ENCODE measurements around the gene GBGT1. TPM values are rescaled to one million over a fixed set of nuclear protein-coding genes. Genes with fewer than 3 reads are reported as not detected.

Gene GBGT1
- total and polyA plus RNA-seq, 2 donors (not counting 1 experiment from before 2014, with no cell fraction given), result 19.6 to 52.7 TPM

DNA sequence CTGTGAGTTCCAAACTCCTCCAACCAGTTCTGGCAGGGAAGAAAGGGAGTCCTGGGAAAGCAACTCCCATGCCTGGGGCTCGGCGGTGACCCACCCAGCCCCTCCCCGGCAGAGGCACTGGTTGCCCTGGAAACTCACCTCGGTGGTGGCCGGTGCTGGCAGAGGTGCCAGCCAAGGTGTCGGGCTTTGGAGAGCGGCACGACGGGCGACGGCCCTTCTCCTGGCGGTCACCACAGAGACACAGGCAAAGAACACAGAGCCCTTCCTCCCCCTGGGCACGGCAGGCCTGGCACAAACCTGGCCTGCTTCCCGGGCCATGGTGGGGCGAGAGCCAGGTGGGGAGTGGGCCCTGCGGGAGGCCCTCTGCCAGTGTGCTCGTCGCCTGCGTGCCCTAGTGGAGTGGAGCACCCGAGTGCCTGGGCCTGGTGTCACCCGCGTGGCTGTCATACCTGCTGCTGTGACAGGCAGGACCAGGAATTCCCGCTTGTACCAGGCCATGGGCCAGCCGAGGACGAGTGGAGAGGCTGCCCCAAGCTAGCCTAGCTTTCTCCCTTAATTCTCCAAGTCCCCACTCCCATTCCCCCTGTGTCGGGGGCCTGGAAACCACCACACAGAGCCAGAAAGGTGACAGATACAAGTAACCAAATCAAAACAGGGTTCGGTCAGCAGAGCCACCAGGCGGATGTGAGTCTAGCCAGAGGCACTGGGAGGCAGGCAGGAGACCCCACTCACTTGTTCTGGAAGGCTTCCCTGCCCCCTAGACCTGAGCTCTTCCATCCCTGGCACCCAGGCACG, 34.5 kb downstream of the GBGT1 start:
- DNase-seq (no peak), ATAC-seq (ENCODE audit: low read depth) (no peak)
- CTCF ChIA-PET, result interaction anchor here (0.7 to 1.5 kb wide), 2 partner anchors 15 to 124 kb away, joined by 3 to 9 read pairs; no protein-coding TSS in a partner anchor
- POLR2A ChIA-PET, result interaction anchor here (0.7 to 0.8 kb wide), 2 partner anchors 15 to 20 kb away, joined by 3 to 4 read pairs; no protein-coding TSS in a partner anchor
- H3K27me3 ChIP-seq (replicated peaks in 1 of 4; ENCODE audit: control extremely low read depth in 1 of 4, control insufficient read depth in 3 of 4, insufficient read depth in 4 of 4, low read length in 3 of 4), result no peaks in the 10 kb centered on the region
- intact Hi-C loops (cut with micrococcal nuclease), result no loop called here
- H3K4me3 ChIP-seq (ENCODE audit: control extremely low read depth in 1 of 5, extremely low read depth in 1 of 5, insufficient read depth in 1 of 5, low read depth in 2 of 5, low read length in 4 of 5), result no peak overlapping the region
- peaks cover 69% of the 10 kb centered on the region for H3K4me1 Mint-ChIP-seq
- TF ChIP-seq EZH2 (IDR thresholded peaks at IDR 0.05; ENCODE audit: borderline replicate concordance, insufficient read depth, low read depth, low read length, poor library complexity, severe bottlenecking) (no peak), CTCF (IDR thresholded peaks at IDR 0.05) (no peak)
- H3K4me3 Mint-ChIP-seq, result no peak overlapping the region
- no peak overlapping the region for H3K27ac ChIP-seq (ENCODE audit: low read length in 2 of 2)
- 96% methylated on average over 27 of the region's 29 CpGs for WGBS (ENCODE audit: insufficient coverage)
- H2AFZ ChIP-seq (ENCODE audit: insufficient read depth, low read depth, low read length, poor library complexity, severe bottlenecking), result no peak overlapping the region
- no peaks in the 10 kb centered on the region for H3K9me3 ChIP-seq (ENCODE audit: control extremely low read depth in 1 of 3, control insufficient read depth in 2 of 3, insufficient read depth in 1 of 3, low read length in 2 of 3)
- no peak overlapping the region for H3K9ac ChIP-seq (ENCODE audit: low read length)
- H3K79me2 ChIP-seq (ENCODE audit: control insufficient read depth, insufficient read depth, low read length), result peaks cover 61% of the 10 kb centered on the region
- no peaks in the 10 kb centered on the region for H3K27me3 Mint-ChIP-seq
- no peak overlapping the region for H3K4me2 ChIP-seq (replicated peaks; ENCODE audit: low read depth, low read length, poor library complexity, severe bottlenecking)
- peaks cover 40 to 61% of the 10 kb centered on the region in 2 donors for H3K4me1 ChIP-seq (ENCODE audit: control insufficient read depth in 2 of 2, insufficient read depth in 2 of 2, low read length in 2 of 2)
- peaks cover 0 to 8% of the 10 kb centered on the region in 2 experiments for H3K36me3 ChIP-seq (replicated peaks in 1 of 2; ENCODE audit: control extremely low read depth in 1 of 2, control insufficient read depth in 1 of 2, extremely low read depth in 1 of 2, insufficient read depth in 2 of 2, low read length in 1 of 2)
- H3K9me3 Mint-ChIP-seq (ENCODE audit: insufficient read depth), result no peaks in the 10 kb centered on the region
- H4K20me1 ChIP-seq (ENCODE audit: control insufficient read depth, insufficient read depth, low read length, poor library complexity, severe bottlenecking), result no peaks in the 10 kb centered on the region
- peak overlapping the region; percentile 72 for H3K27ac Mint-ChIP-seq

DNA sequence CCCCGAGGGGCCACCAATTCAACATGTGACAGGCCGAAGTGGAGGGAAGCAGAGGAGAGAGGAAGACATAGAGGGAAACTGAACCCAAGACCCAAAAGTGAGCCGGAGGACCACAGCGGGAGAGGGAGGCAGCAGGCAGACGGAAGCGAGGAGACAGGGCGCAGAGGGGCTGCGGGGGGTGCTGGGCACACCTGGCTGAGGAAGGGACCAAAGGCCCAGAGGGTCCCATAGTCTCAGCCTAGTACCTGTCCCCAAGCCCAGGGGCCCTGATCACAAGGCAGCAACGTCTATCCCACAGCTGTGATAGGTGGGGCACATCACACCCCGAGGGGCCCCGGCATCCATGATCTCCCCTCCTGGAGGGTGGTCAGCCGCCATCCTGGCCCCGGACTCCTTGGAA, 35.6 kb downstream of the GBGT1 start:
- no peaks in the 10 kb centered on the region for H3K27me3 Mint-ChIP-seq
- Histone ChIP-seq H3K4me1 (ENCODE audit: control insufficient read depth in 2 of 2, insufficient read depth in 2 of 2, low read length in 2 of 2) (peaks cover 30 to 51% of the 10 kb centered on the region in 2 donors), H3K4me3 (ENCODE audit: control extremely low read depth in 1 of 5, extremely low read depth in 1 of 5, insufficient read depth in 1 of 5, low read depth in 2 of 5, low read length in 4 of 5) (no peak overlapping the region), H3K27ac (ENCODE audit: low read length in 2 of 2) (no peak overlapping the region), H3K9ac (ENCODE audit: low read length) (no peak overlapping the region), H3K36me3 (replicated peaks in 1 of 2; ENCODE audit: control extremely low read depth in 1 of 2, control insufficient read depth in 1 of 2, extremely low read depth in 1 of 2, insufficient read depth in 2 of 2, low read length in 1 of 2) (peaks cover 0 to 8% of the 10 kb centered on the region in 2 experiments), H2AFZ (ENCODE audit: insufficient read depth, low read depth, low read length, poor library complexity, severe bottlenecking) (no peak overlapping the region), H3K9me3 (ENCODE audit: control extremely low read depth in 1 of 3, control insufficient read depth in 2 of 3, insufficient read depth in 1 of 3, low read length in 2 of 3) (no peaks in the 10 kb centered on the region), H3K4me2 (replicated peaks; ENCODE audit: low read depth, low read length, poor library complexity, severe bottlenecking) (no peak overlapping the region), H4K20me1 (ENCODE audit: control insufficient read depth, insufficient read depth, low read length, poor library complexity, severe bottlenecking) (no peaks in the 10 kb centered on the region), H3K27me3 (replicated peaks in 1 of 4; ENCODE audit: control extremely low read depth in 1 of 4, control insufficient read depth in 3 of 4, insufficient read depth in 4 of 4, low read length in 3 of 4) (no peaks in the 10 kb centered on the region), H3K79me2 (ENCODE audit: control insufficient read depth, insufficient read depth, low read length) (peaks cover 59% of the 10 kb centered on the region)
- H3K4me3 Mint-ChIP-seq, result no peak overlapping the region
- H3K27ac Mint-ChIP-seq, result peak overlapping the region; percentile 67
- no peak for ATAC-seq (ENCODE audit: low read depth)
- H3K4me1 Mint-ChIP-seq, result peaks cover 68% of the 10 kb centered on the region
- no peaks in the 10 kb centered on the region for H3K9me3 Mint-ChIP-seq (ENCODE audit: insufficient read depth)
- ChIA-PET CTCF (interaction anchor here (1.5 to 3.3 kb wide), 2 partner anchors 16 kb away, joined by 9 to 25 read pairs; no protein-coding TSS in a partner anchor), POLR2A (interaction anchor here (0.9 kb wide), 1 partner anchor 12 kb away, joined by 3 read pairs; no protein-coding TSS in a partner anchor)
- WGBS (ENCODE audit: insufficient coverage), result 93% methylated on average over 13 of the region's 13 CpGs
- TF ChIP-seq CTCF (IDR thresholded peaks at IDR 0.05), result no peak
- no peak for TF ChIP-seq EZH2 (IDR thresholded peaks at IDR 0.05; ENCODE audit: borderline replicate concordance, insufficient read depth, low read depth, low read length, poor library complexity, severe bottlenecking)
- no peak for DNase-seq
- intact Hi-C loops (cut with micrococcal nuclease), result no loop called here

Measured in B cell (primary cell).